Glomerular visceral epithelial cell (primary cell): ENCODE measurements around the gene PTPRD.
"Not testable (repeated sequence)": the region's sequence is repeated elsewhere in the genome, so short reads cannot be mapped to it uniquely, and the experiment has no call there.

Experiments
- DNase-seq: peaks from one replicate; pipeline ENCODE4 v3.0.0-alpha.2; 2016; ENCODE audit errors: extremely low spot score

PTPRD gene

GRCh38 chr9:9170439-9171134 lies 1442.2 kb downstream of the PTPRD start:
- no peak for DNase-seq

GRCh38 chr9:9142001-9142400 lies 1470.8 kb downstream of the PTPRD start:
- no peak for DNase-seq

GRCh38 chr9:9133526-9133925 lies 1479.3 kb downstream of the PTPRD start:
- DNase-seq: no peak

- DNase-seq: no peak
Measured at GRCh38 chr9:9124616-9125015, 1488.2 kb downstream of the PTPRD start.

GRCh38 chr9:9122230-9122875 lies 1490.4 kb downstream of the PTPRD start:
- DNase-seq: no peak

- no peak for DNase-seq
Measured at GRCh38 chr9:9117866-9118265, 1494.9 kb downstream of the PTPRD start.

GRCh38 chr9:9112001-9112720 lies 1500.6 kb downstream of the PTPRD start:
- no peak for DNase-seq

- DNase-seq: no peak
Measured at GRCh38 chr9:9108641-9109040, 1504.2 kb downstream of the PTPRD start.

- no peak for DNase-seq
Measured at GRCh38 chr9:9102295-9102694, 1510.5 kb downstream of the PTPRD start.

- DNase-seq: no peak
Measured at GRCh38 chr9:9100070-9100469, 1512.7 kb downstream of the PTPRD start.

- DNase-seq: no peak
Measured at GRCh38 chr9:9099646-9100045, 1513.2 kb downstream of the PTPRD start.

GRCh38 chr9:9097254-9097653 lies 1515.5 kb downstream of the PTPRD start:
- DNase-seq: not testable (repeated sequence)

GRCh38 chr9:9091387-9091786 lies 1521.4 kb downstream of the PTPRD start:
- DNase-seq: no peak

GRCh38 chr9:9079473-9079872 lies 1533.3 kb downstream of the PTPRD start:
- DNase-seq: no peak

GRCh38 chr9:9078301-9078700 lies 1534.5 kb downstream of the PTPRD start:
- DNase-seq: no peak

- no peak for DNase-seq
Measured at GRCh38 chr9:9061627-9062026, 1551.2 kb downstream of the PTPRD start.

GRCh38 chr9:9054354-9054992 lies 1558.3 kb downstream of the PTPRD start:
- no peak for DNase-seq

GRCh38 chr9:9045572-9045971 lies 1567.2 kb downstream of the PTPRD start:
- no peak for DNase-seq

- DNase-seq: no peak
Measured at GRCh38 chr9:9045072-9045471, 1567.7 kb downstream of the PTPRD start.

GRCh38 chr9:9043788-9044187 lies 1569.0 kb downstream of the PTPRD start:
- DNase-seq: not testable (repeated sequence)

- no peak for DNase-seq
Measured at GRCh38 chr9:9041756-9042155, 1571.0 kb downstream of the PTPRD start.

- no peak for DNase-seq
Measured at GRCh38 chr9:9033022-9033421, 1579.8 kb downstream of the PTPRD start.
